D721Med (cell line): Measurements from ENCODE around the gene PRKG1.
"Not testable (repeated sequence)": the region's sequence is repeated elsewhere in the genome, so short reads cannot be mapped to it uniquely, and the experiment has no call there.

ENCODE experiments used
- DNase-seq: peaks from one replicate; pipeline ENCODE4 v3.0.0; 2011; ENCODE audit warnings: low spot score; ENCODE audit not compliant: insufficient read length
- FAIRE-seq: peaks from 2 replicates; lab custom pipeline; 2011; peaks lifted over from hg19 to GRCh38; lab: Jason Lieb, UNC
- TF ChIP-seq, protein P1 (sequence below): IDR thresholded peaks from 2 replicates; pipeline ENCODE4 v1.5.1; 2012; ENCODE audit warnings: mild to moderate bottlenecking, control low read depth; ENCODE audit not compliant: insufficient read depth; ENCODE audit errors: missing control alignments

PRKG1 gene

DNA sequence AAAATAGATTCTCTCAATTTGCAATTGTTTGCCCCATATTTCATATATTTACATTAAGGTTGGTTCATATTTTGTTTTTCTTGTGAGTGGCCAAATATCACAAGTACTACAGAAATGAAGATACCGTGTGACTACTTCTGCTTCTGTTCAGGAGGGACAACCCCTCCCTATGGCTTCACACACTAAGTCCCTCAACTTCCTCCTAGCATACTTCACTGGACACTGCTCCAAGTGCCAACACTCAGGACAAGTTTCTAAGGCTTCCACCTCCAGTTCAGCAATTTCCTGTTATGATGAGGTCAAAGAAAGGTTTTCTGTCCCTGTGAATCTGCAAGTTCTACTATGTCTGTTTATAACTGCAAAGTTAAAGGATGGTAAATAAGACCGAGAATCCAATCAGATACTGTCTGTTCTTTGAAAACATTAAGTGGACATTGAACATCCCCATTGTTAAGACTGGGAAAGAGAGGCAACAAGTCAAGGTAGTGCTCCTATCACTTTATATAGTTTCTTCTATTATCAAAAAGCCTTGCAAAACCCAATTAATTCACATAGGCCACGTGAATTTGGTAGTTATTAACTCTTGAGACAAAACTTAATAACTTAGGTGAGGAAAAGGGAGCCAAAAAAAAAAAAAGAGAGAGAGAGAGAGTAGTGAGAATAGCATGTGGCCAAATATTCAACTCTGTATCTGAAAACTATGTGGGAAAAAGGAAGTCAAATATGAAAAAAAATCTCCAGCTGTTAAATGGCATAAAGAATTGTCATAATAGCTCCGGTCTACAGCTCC is 1158.5 kb downstream of the PRKG1 start:
- DNase-seq: no peak
- no peak for FAIRE-seq
- TF ChIP-seq, protein P1, sequence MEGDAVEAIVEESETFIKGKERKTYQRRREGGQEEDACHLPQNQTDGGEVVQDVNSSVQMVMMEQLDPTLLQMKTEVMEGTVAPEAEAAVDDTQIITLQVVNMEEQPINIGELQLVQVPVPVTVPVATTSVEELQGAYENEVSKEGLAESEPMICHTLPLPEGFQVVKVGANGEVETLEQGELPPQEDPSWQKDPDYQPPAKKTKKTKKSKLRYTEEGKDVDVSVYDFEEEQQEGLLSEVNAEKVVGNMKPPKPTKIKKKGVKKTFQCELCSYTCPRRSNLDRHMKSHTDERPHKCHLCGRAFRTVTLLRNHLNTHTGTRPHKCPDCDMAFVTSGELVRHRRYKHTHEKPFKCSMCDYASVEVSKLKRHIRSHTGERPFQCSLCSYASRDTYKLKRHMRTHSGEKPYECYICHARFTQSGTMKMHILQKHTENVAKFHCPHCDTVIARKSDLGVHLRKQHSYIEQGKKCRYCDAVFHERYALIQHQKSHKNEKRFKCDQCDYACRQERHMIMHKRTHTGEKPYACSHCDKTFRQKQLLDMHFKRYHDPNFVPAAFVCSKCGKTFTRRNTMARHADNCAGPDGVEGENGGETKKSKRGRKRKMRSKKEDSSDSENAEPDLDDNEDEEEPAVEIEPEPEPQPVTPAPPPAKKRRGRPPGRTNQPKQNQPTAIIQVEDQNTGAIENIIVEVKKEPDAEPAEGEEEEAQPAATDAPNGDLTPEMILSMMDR: no peak

DNA sequence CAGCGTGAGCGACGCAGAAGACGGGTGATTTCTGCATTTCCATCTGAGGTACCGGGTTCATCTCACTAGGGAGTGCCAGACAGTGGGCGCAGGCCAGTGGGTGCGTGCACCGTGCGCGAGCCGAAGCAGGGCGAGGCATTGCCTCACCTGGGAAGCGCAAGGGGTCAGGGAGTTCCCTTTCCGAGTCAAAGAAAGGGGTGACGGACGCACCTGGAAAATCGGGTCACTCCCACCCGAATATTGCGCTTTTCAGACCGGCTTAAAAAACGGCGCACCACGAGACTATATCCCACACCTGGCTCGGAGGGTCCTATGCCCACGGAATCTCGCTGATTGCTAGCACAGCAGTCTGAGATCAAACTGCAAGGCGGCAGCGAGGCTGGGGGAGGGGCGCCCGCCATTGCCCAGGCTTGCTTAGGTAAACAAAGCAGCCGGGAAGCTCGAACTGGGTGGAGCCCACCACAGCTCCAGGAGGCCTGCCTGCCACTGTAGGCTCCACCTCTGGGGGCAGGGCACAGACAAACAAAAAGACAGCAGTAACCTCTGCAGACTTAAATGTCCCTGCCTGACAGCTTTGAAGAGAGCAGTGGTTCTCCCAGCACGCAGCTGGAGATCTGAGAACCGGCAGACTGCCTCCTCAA is 1159.2 kb downstream of the PRKG1 start:
- FAIRE-seq, DNase-seq: not testable (repeated sequence)

DNA sequence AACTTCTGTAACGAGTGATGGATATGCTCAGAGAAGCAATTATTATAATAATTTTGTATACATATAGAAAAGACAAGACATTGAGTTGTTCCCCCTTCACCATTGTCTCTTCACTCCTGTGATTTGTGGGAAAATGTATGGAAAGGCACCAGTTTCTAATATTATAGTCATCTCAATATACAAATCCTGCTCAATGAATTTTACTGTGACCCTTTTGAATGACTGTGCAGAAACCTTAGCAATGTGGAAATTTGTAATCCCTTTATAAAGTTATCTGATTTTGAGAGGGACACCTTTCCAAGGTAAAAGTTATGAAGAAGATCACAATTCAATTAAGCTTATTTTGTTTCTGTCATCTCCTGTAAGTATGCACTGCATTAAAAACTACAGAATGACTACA is 1165.5 kb downstream of the PRKG1 start:
- no peak for DNase-seq
- TF ChIP-seq, protein P1: no peak
- FAIRE-seq: no peak

DNA sequence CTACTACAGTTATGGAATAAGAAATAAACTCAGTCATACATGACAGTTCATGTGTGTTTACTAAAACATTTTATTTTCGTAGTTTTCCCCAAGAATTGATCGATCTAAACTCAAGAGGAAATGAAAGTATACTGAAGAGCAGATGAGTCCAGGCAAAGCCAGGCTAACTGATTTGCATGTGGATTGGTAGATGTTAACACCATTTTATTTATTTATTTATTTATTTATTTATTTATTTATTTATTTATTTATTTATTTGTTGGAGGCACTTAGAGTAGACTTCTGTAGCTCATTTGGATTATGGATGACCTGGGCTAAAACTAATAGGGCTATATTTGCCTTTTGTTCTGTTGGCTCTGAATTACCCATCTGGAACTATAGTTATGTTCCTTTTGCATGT is 1171.3 kb downstream of the PRKG1 start:
- TF ChIP-seq, protein P1: no peak
- FAIRE-seq: no peak
- no peak for DNase-seq

DNA sequence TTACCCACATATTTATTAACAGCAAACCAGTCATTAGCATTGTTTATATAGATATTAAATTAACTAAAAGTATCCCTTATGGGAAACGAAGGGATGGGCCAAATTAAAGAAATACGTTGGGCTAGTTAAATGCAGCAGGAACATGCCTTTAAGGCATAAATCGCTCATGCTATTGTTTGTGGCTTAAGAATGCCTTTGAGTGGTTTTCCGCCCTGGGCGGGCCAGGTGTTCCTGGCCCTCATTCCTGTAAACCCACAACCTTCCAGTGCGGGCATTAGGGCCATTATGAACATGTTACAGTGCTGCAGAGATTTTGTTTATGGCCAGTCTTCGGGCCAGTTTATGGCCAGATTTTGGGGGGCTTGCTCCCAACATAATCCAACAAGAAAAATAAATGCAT is 1173.6 kb downstream of the PRKG1 start:
- not testable (repeated sequence) for DNase-seq, FAIRE-seq

DNA sequence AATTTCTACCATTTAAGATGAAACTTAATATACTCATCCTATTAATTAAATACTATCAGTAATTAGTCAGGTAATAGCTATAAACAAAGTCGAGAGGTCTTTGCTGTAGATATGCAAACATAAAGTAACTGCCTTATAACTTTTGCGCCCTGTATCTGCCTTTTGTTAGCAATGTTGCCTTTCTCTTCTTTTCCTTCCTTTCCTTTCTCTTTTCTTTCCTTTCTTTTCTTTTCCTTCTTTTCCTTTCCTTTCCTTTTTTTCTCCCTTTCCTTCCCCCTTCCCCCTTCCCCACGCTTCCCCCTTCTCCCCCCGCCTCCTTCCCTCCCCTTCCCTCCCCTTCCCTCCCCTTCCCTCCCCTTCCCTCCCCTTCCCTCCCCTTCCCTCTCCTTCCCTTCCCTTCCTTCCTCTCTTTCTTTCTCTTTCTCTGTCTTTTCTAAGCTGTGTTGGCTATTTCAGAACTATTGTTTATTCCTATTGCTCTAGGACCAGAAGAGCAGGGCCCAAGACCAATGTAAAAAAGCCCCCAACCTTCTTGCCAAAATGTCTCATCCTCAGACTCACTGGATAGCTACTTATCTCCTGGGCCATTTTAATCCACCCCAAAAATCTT is 1174.5 kb downstream of the PRKG1 start:
- TF ChIP-seq, protein P1: no peak
- DNase-seq (no peak), FAIRE-seq (no peak)

DNA sequence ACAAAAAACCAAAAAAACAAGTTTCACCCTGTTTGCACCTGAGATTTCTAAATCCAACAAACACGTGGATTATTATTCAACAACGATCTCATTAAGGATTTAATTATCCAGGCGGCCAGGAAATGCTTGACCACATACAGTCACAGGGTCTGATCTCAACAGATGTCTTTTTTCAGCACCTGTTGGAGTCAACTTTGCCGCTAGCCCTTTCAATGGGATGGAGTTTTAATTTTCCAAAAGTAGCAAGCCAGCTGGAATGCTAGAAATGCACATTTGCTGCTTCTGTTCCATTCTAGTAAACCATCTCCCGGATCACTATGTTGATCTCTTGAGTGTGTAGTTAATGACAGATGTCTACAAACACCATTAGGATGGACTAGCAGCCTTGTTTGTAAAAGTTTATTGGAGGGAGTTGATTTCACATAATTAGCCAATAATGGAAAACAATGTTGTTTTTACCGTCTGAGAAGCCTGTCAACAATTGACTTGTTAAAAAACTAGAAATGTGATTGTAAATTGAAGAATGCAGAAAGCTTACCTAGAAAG is 1175.6 kb downstream of the PRKG1 start:
- DNase-seq: no peak
- TF ChIP-seq, protein P1: no peak
- no peak for FAIRE-seq

DNA sequence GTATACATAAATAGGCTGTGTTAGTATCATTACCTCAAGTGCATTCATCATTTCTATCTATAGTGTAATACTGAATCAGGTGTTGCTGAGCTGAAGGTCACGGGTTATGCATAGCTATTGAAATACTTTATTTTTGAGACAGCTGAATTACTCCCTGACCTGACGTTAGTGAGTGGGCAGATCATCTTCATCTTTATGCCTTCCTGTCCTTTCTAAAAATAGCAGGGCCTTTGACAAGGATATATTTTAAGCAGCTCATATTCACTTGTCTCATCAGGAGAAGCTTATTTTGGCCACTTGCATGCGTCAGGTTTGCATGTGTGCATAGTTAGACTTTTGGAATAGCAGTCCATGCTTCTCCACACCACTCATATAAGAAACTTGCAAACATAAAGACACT is 1176.2 kb downstream of the PRKG1 start:
- DNase-seq (no peak), FAIRE-seq (no peak)
- TF ChIP-seq, protein P1: no peak
